Parathyroid adenoma (tissue), 2 donors: ENCODE measurements around the gene ADD2.
A peak's percentile ranks its signal among the peaks of the same experiment; 100 is the strongest.

Source experiments
- H2AFZ ChIP-seq: fragments of 300-600 bp; sonication (generic); one replicate; pipeline ENCODE4 v1.7.0; 2017; ENCODE audit warnings: antibody characterized with exemption, mild to moderate bottlenecking
- H3K27ac ChIP-seq: fragments of 300-600 bp; sonication (generic); one replicate; pipeline ENCODE4 v1.7.0; 2017
- H3K27me3 ChIP-seq: fragments of 300-600 bp; sonication (generic); one replicate; pipeline ENCODE4 v1.7.0; 2017; ENCODE audit warnings: low read length; ENCODE audit not compliant: control insufficient read depth, insufficient read depth
- H3K36me3 ChIP-seq: fragments of 300-600 bp; sonication (generic); one replicate; pipeline ENCODE4 v1.7.0; 2017; ENCODE audit warnings: low read length; ENCODE audit not compliant: control insufficient read depth, insufficient read depth
- H3K4me1 ChIP-seq: fragments of 300-600 bp; sonication (generic); one replicate; pipeline ENCODE4 v1.7.0; 2017; ENCODE audit warnings: control low read depth
- H3K4me2 ChIP-seq: fragments of 300-600 bp; sonication (generic); one replicate; pipeline ENCODE4 v1.7.0; 2017; ENCODE audit warnings: low read length
- H3K4me3 ChIP-seq: fragments of 300-600 bp; sonication (generic); one replicate; pipeline ENCODE4 v1.7.0; 2017; ENCODE audit warnings: low read depth, low read length
- H3K79me2 ChIP-seq: fragments of 300-600 bp; sonication (generic); one replicate; pipeline ENCODE4 v1.7.0; 2017; ENCODE audit warnings: control low read depth
- H3K9ac ChIP-seq: fragments of 300-600 bp; sonication (generic); one replicate; pipeline ENCODE4 v1.7.0; 2017; ENCODE audit warnings: mild to moderate bottlenecking
- H3K9me3 ChIP-seq: fragments of 300-600 bp; sonication (generic); one replicate; pipeline ENCODE4 v1.7.0; 2017; ENCODE audit warnings: low read length; ENCODE audit not compliant: control insufficient read depth
- CTCF ChIP-seq: fragments of 300-600 bp; sonication (generic); IDR thresholded peaks from one replicate; pipeline ENCODE4 v1.7.0; 2017; ENCODE audit warnings: antibody characterized with exemption, mild to moderate bottlenecking
- donor health status: primary hyperparathyroidism.

ADD2 gene

GRCh38 chr2:70690846-70691245, 77.2 kb downstream of the ADD2 start:
- Histone ChIP-seq H3K36me3 (no peaks in the 10 kb centered on the region), H2AFZ (no peak overlapping the region), H3K27ac (no peak overlapping the region), H3K79me2 (no peaks in the 10 kb centered on the region), H3K27me3 (no peaks in the 10 kb centered on the region), H3K4me3 (no peak overlapping the region), H3K9ac (no peak overlapping the region), H3K4me1 (no peaks in the 10 kb centered on the region), H3K9me3 (no peaks in the 10 kb centered on the region), H3K4me2 (no peak overlapping the region)
- no peak for TF ChIP-seq CTCF

GRCh38 chr2:70688427-70688826, 79.6 kb downstream of the ADD2 start:
- Histone ChIP-seq H3K4me2 (no peak overlapping the region), H3K36me3 (no peaks in the 10 kb centered on the region), H3K79me2 (no peaks in the 10 kb centered on the region), H3K4me3 (no peak overlapping the region), H3K4me1 (no peaks in the 10 kb centered on the region), H3K9ac (no peak overlapping the region), H3K9me3 (no peaks in the 10 kb centered on the region), H2AFZ (no peak overlapping the region), H3K27me3 (no peaks in the 10 kb centered on the region), H3K27ac (no peak overlapping the region)
- TF ChIP-seq CTCF, result no peak

- Histone ChIP-seq H3K4me2 (no peak overlapping the region), H3K27me3 (no peaks in the 10 kb centered on the region), H3K9me3 (no peaks in the 10 kb centered on the region), H3K36me3 (no peaks in the 10 kb centered on the region), H3K4me1 (no peaks in the 10 kb centered on the region), H3K9ac (no peak overlapping the region), H3K27ac (no peak overlapping the region), H3K4me3 (no peak overlapping the region), H2AFZ (no peak overlapping the region), H3K79me2 (no peaks in the 10 kb centered on the region)
- TF ChIP-seq CTCF, result no peak
These were observed 80.6 kb downstream of the ADD2 start for GRCh38 chr2:70687461-70687795.

DNA sequence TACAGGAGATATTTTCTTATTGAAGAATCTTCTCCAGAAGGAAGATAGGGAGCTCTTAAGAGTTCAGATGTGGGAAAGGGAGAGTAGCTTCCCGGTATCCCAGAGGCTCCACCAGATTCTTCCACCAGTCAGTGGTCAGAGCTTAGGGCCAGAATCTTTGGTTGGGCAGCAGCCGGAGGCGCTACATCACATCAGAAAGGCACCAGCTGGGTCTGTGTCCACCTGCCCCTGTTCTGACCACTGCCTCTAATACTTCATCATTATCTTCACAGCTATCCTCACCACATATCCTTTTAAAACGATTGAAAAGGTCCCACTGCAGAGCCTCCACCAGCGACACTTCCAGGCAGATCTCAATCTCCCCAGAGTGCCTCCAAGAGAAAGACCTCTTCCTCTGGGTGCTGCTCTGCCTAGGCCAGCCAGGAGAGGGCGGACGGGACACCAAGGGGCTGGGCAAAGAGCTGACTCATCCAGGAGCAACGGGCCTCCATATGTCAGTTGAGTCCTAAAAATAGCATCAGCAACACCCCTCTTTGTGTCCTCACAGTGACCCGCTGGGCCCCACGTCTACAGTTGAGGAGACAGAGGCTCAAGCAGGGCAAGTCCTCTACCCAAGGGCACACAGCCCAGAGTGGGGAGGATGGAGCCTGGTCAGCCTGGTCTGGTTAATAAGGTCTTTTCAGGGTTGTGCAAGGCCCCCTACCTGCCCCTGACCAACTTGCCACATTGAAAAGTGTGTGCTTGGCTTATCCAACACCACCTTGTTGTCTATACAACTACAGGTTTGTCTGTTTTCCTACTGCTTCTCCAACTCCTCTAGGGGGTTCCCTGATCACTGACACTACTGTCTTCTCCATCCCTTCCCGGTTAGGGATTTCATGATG, 81.2 kb downstream of the ADD2 start:
- TF ChIP-seq CTCF, result peak; percentile 56
- H2AFZ ChIP-seq, result peak overlapping the region; percentile 34
- H3K36me3 ChIP-seq, result no peaks in the 10 kb centered on the region

DNA sequence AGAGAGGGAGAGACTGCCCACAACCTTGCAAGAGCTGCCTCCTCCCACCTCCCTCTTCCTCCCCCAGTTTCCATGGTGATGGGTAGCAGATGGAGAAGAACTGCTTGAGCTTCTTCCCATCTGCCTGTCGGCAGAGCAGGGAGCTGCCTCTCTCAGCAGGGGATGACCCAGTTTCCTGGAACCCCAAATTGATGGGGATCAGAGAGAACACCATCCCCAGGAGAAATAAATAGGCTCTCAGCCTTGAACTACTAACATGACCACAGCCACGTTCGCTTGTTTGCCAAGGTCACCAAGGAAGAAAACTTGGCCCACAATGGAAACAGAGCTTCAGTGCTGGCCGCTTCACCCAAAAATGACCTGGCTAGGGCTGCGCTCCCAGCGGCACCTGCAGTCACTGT, 82.2 kb downstream of the ADD2 start:
- H3K4me3 ChIP-seq, result no peak overlapping the region
- H3K27ac ChIP-seq, result no peak overlapping the region
- no peaks in the 10 kb centered on the region for H3K4me1 ChIP-seq
- TF ChIP-seq CTCF, result no peak
- H2AFZ ChIP-seq, result no peak overlapping the region
- no peak overlapping the region for H3K9ac ChIP-seq
- no peak overlapping the region for H3K4me2 ChIP-seq
- no peaks in the 10 kb centered on the region for H3K27me3 ChIP-seq
- H3K79me2 ChIP-seq, result no peaks in the 10 kb centered on the region
- H3K36me3 ChIP-seq, result no peaks in the 10 kb centered on the region
- no peaks in the 10 kb centered on the region for H3K9me3 ChIP-seq

More for the DNA sequence above, 81.2 kb downstream of the ADD2 start:
- H3K27me3 ChIP-seq, result no peaks in the 10 kb centered on the region
- H3K79me2 ChIP-seq, result no peaks in the 10 kb centered on the region
- no peaks in the 10 kb centered on the region for H3K4me1 ChIP-seq
- H3K9ac ChIP-seq, result no peak overlapping the region
- H3K4me3 ChIP-seq, result no peak overlapping the region
- H3K9me3 ChIP-seq, result no peaks in the 10 kb centered on the region
- no peak overlapping the region for H3K27ac ChIP-seq
- no peak overlapping the region for H3K4me2 ChIP-seq
